Measurements from ENCODE around the gene PTPN1. TPM values are rescaled to one million over a fixed set of nuclear protein-coding genes. Genes with fewer than 3 reads are reported as not detected.

Gene PTPN1
- total RNA-seq, 1 donor from 2014 or later = 8.4 TPM

DNA sequence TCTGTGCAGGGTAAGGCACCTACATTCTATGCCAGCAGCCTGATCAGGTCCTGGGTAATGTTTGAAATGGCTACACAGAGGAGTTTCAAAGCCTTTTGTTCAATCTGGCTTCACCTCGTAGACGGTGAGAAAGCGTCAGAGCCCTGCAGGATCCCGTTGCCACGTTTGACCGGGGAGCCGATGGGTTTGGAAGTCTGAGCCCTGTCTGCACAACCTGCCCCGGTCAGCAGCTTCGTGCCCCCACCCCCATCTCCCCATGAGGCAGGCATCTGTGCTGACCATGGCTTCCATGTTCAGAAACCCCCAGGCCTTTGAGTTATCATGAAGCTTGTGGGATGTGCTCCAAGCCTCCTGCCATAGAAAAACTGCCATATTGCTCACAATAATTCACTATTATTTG lies 63.9 kb downstream of the PTPN1 start:
- H3K4me1 ChIP-seq (ENCODE audit: control insufficient read depth in 3 of 3, insufficient read depth in 3 of 3, low read length in 3 of 3) = peaks cover 52 to 64% (median 60%) of the 10 kb centered on the region in 3 donors
- H3K9ac ChIP-seq (ENCODE audit: low read depth in 1 of 3, low read length in 3 of 3) = peak overlapping the region in 1 of 3 donors; percentile 51
- H3K27ac ChIP-seq (ENCODE audit: low read depth, low read length) = peak overlapping the region; percentile 52
- no peaks in the 10 kb centered on the region for H3K27me3 ChIP-seq (ENCODE audit: control insufficient read depth in 3 of 3, insufficient read depth in 3 of 3, low read length in 3 of 3)
- no peaks in the 10 kb centered on the region for H3K9me3 ChIP-seq (ENCODE audit: control insufficient read depth in 3 of 3, low read length in 3 of 3)
- peaks cover 16 to 38% (median 23%) of the 10 kb centered on the region in 3 donors for H3K36me3 ChIP-seq (ENCODE audit: control insufficient read depth in 3 of 3, insufficient read depth in 3 of 3, low read length in 3 of 3)
- H3K4me3 ChIP-seq (ENCODE audit: low read length in 3 of 3) = no peak overlapping the region

DNA sequence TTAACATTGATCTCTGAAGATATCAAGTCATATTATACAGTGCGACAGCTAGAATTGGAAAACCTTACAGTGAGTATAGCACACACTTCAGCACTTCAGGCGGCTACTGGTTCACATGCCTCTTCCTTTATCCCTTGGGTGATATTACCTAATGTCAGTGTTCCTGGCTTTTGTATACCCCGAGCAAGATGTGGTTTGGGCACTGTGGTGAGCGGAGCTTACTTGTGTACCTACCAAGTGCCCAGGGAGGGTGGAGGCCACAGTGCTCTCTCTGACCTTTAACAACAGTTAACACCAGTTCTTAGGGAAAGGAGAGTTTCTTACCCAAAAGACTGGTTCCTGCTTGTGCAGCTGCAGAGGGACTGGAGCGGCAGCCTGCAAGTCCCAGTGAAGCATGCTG lies 64.4 kb downstream of the PTPN1 start:
- H3K36me3 ChIP-seq (ENCODE audit: control insufficient read depth in 3 of 3, insufficient read depth in 3 of 3, low read length in 3 of 3) = peaks cover 16 to 38% (median 28%) of the 10 kb centered on the region in 3 donors
- no peak overlapping the region for H3K27ac ChIP-seq (ENCODE audit: low read depth, low read length)
- no peak overlapping the region for H3K9ac ChIP-seq (ENCODE audit: low read depth in 1 of 3, low read length in 3 of 3)
- H3K9me3 ChIP-seq (ENCODE audit: control insufficient read depth in 3 of 3, low read length in 3 of 3) = no peaks in the 10 kb centered on the region
- H3K4me3 ChIP-seq (ENCODE audit: low read length in 3 of 3) = no peak overlapping the region
- H3K4me1 ChIP-seq (ENCODE audit: control insufficient read depth in 3 of 3, insufficient read depth in 3 of 3, low read length in 3 of 3) = peaks cover 47 to 61% (median 58%) of the 10 kb centered on the region in 3 donors
- no peaks in the 10 kb centered on the region for H3K27me3 ChIP-seq (ENCODE audit: control insufficient read depth in 3 of 3, insufficient read depth in 3 of 3, low read length in 3 of 3)

DNA sequence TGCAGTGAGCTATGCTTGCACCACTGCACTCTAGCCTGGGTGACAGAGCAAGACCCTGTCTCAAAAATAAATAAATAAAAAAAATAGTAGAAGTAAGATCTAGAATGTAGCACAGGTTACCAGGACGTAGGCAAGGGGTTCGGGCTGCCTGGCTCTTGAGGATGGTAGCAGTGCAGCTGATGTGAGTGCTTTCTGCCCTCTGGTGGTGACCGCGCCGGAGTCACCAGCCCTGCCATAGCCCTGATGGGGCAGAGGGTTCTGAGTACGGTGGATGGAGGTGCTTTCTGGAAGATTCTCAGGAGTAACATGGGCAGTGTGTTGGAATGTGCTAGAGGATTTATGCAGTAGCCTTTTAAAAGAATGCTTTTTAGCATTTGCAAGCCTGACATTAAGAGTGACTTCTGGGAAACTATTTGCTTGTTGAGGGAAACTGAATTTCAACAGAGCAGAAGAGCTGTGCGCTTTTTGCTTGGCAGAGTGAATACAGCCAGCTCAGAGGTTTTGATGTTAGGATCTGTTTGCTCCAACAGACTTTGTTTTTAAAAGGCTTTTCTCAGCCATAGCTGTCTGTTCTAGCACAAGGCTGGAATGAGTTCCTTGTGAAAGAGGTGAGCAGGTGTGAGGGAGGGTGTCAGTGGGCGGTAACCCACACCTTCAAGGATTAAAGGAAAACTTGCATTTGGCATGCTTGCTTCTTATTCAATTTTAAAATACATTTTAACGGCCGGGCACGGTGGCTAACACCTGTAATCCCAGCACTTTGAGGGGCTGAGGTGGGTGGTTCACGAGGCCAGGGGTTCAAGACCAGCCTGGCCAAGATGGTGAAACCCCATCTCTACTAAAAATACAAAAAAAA lies 65.9 kb downstream of the PTPN1 start:
- Histone ChIP-seq H3K27me3 (ENCODE audit: control insufficient read depth in 3 of 3, insufficient read depth in 3 of 3, low read length in 3 of 3) (no peaks in the 10 kb centered on the region), H3K9me3 (ENCODE audit: control insufficient read depth in 3 of 3, low read length in 3 of 3) (no peaks in the 10 kb centered on the region), H3K4me1 (ENCODE audit: control insufficient read depth in 3 of 3, insufficient read depth in 3 of 3, low read length in 3 of 3) (peaks cover 36 to 51% (median 46%) of the 10 kb centered on the region in 3 donors), H3K36me3 (ENCODE audit: control insufficient read depth in 3 of 3, insufficient read depth in 3 of 3, low read length in 3 of 3) (peaks cover 24 to 45% (median 37%) of the 10 kb centered on the region in 3 donors), H3K9ac (ENCODE audit: low read depth in 1 of 3, low read length in 3 of 3) (no peak overlapping the region), H3K27ac (ENCODE audit: low read depth, low read length) (no peak overlapping the region), H3K4me3 (ENCODE audit: low read length in 3 of 3) (no peak overlapping the region)

DNA sequence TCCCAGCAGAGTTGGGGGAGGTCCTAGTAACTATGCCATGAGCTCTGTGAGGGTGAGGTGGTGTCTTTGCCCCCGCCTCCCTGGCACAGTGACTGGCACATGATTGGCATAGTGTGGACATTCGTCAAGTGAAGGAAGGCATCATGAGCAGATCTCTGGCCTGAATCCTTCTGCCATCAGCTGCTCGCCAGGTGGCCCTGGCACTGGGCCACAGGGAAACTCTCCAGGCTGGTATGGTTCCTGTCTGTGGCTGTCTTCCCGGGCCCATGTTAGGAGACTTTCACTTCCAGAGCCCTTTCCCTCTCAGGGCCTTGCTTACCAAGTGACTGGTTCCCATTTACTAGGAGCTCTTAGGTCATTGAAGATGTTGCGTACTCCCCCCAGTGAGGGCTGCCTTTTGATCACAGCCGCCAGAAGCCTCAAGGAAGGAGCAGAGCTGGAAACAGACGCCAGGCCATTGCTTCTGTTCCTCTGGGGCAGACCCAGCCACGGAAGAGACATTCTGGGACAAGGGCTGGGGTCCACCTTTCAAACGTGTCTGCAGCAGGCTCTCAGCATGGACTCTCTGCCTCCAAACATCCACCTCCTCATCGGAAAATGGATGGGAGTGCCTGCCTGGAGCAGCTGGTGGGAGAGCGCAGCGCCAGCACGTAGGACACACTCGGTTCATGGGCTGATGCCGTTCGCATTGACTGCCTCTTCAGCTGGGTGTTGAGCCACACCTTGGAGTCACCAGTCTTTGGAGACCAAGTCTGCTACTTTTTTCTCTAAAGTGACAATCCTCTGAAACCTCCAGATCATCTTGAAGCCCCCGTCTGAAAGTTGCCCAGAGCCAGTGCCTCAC lies 67.2 kb downstream of the PTPN1 start:
- Histone ChIP-seq H3K9ac (ENCODE audit: low read depth in 1 of 3, low read length in 3 of 3) (peak overlapping the region; percentile 42 to 72 (median 72)), H3K36me3 (ENCODE audit: control insufficient read depth in 3 of 3, insufficient read depth in 3 of 3, low read length in 3 of 3) (peaks cover 32 to 57% (median 49%) of the 10 kb centered on the region in 3 donors), H3K4me1 (ENCODE audit: control insufficient read depth in 3 of 3, insufficient read depth in 3 of 3, low read length in 3 of 3) (peaks cover 33 to 46% (median 44%) of the 10 kb centered on the region in 3 donors), H3K4me3 (ENCODE audit: low read length in 3 of 3) (no peak overlapping the region), H3K9me3 (ENCODE audit: control insufficient read depth in 3 of 3, low read length in 3 of 3) (no peaks in the 10 kb centered on the region), H3K27me3 (ENCODE audit: control insufficient read depth in 3 of 3, insufficient read depth in 3 of 3, low read length in 3 of 3) (no peaks in the 10 kb centered on the region), H3K27ac (ENCODE audit: low read depth, low read length) (peak overlapping the region; percentile 76)

DNA sequence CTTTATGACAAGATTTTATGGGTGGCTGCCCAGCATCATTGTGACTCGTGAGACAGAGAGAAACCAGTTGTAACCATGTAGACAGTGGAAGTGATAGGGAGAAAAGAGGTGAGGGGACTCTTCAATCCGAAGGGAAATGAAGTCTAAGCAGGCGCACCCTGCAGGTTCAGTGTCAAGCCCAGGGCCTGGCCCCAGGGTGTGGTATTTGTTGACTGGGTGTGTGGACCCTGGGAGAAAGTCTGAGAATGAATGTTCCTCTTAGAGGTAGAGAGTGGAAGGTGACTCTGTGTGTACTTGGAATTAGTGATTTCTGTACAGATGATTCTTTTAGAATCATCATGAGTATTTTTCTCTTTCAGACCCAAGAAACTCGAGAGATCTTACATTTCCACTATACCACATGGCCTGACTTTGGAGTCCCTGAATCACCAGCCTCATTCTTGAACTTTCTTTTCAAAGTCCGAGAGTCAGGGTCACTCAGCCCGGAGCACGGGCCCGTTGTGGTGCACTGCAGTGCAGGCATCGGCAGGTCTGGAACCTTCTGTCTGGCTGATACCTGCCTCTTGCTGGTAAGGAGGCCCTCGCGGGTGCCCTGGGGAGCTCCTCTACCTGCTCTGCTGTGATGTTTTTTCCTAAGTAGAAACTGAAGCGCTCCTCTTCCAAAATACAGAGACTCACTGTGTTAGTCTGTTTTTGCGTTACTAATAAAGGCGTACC lies 68.0 kb downstream of the PTPN1 start:
- no peaks in the 10 kb centered on the region for H3K9me3 ChIP-seq (ENCODE audit: control insufficient read depth in 3 of 3, low read length in 3 of 3)
- H3K27me3 ChIP-seq (ENCODE audit: control insufficient read depth in 3 of 3, insufficient read depth in 3 of 3, low read length in 3 of 3) = no peaks in the 10 kb centered on the region
- H3K4me3 ChIP-seq (ENCODE audit: low read length in 3 of 3) = no peak overlapping the region
- H3K27ac ChIP-seq (ENCODE audit: low read depth, low read length) = peak overlapping the region; percentile 76
- H3K9ac ChIP-seq (ENCODE audit: low read depth in 1 of 3, low read length in 3 of 3) = peak overlapping the region in 2 of 3 donors; percentile 42 to 72
- H3K4me1 ChIP-seq (ENCODE audit: control insufficient read depth in 3 of 3, insufficient read depth in 3 of 3, low read length in 3 of 3) = peaks cover 25 to 38% (median 36%) of the 10 kb centered on the region in 3 donors
- H3K36me3 ChIP-seq (ENCODE audit: control insufficient read depth in 3 of 3, insufficient read depth in 3 of 3, low read length in 3 of 3) = peaks cover 39 to 59% (median 55%) of the 10 kb centered on the region in 3 donors

DNA sequence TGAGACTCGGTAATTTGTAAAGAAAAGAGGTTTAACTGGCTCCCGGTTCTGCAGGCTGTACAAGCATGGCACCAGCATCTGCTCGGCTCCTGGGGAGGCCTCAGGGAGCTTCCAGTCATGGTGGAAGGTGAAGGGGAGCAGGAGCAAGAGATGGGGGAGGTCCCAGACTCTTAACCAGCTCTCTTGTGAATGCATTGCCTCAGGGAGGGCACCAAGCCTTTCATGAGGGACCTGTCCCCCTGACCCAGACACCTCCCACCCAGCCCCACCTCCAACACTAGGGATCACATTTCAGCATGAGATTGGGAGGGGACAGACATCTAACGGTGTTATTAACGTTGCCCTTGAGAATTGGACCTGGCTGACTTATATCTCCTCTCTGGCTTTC lies 68.6 kb downstream of the PTPN1 start:
- H3K4me3 ChIP-seq (ENCODE audit: low read length in 3 of 3) = no peak overlapping the region
- H3K27ac ChIP-seq (ENCODE audit: low read depth, low read length) = no peak overlapping the region
- H3K9me3 ChIP-seq (ENCODE audit: control insufficient read depth in 3 of 3, low read length in 3 of 3) = no peaks in the 10 kb centered on the region
- H3K4me1 ChIP-seq (ENCODE audit: control insufficient read depth in 3 of 3, insufficient read depth in 3 of 3, low read length in 3 of 3) = peaks cover 19 to 33% (median 32%) of the 10 kb centered on the region in 3 donors
- H3K27me3 ChIP-seq (ENCODE audit: control insufficient read depth in 3 of 3, insufficient read depth in 3 of 3, low read length in 3 of 3) = no peaks in the 10 kb centered on the region
- peaks cover 43 to 64% (median 61%) of the 10 kb centered on the region in 3 donors for H3K36me3 ChIP-seq (ENCODE audit: control insufficient read depth in 3 of 3, insufficient read depth in 3 of 3, low read length in 3 of 3)
- no peak overlapping the region for H3K9ac ChIP-seq (ENCODE audit: low read depth in 1 of 3, low read length in 3 of 3)

DNA sequence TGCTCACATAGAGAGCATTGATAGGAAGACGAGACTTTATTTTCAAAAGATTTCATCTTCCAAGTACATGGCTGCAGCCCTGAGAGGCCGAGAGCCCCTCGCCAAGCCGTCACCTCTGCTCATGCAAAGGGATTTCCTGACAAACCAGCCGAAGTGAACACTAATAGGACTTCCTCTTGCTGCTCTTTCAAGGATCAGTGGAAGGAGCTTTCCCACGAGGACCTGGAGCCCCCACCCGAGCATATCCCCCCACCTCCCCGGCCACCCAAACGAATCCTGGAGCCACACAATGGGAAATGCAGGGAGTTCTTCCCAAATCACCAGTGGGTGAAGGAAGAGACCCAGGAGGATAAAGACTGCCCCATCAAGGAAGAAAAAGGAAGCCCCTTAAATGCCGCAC lies 69.3 kb downstream of the PTPN1 start:
- peaks cover 46 to 65% (median 63%) of the 10 kb centered on the region in 3 donors for H3K36me3 ChIP-seq (ENCODE audit: control insufficient read depth in 3 of 3, insufficient read depth in 3 of 3, low read length in 3 of 3)
- no peaks in the 10 kb centered on the region for H3K27me3 ChIP-seq (ENCODE audit: control insufficient read depth in 3 of 3, insufficient read depth in 3 of 3, low read length in 3 of 3)
- H3K9ac ChIP-seq (ENCODE audit: low read depth in 1 of 3, low read length in 3 of 3) = no peak overlapping the region
- H3K9me3 ChIP-seq (ENCODE audit: control insufficient read depth in 3 of 3, low read length in 3 of 3) = no peaks in the 10 kb centered on the region
- H3K27ac ChIP-seq (ENCODE audit: low read depth, low read length) = no peak overlapping the region
- no peak overlapping the region for H3K4me3 ChIP-seq (ENCODE audit: low read length in 3 of 3)
- peaks cover 14 to 27% (median 26%) of the 10 kb centered on the region in 3 donors for H3K4me1 ChIP-seq (ENCODE audit: control insufficient read depth in 3 of 3, insufficient read depth in 3 of 3, low read length in 3 of 3)

DNA sequence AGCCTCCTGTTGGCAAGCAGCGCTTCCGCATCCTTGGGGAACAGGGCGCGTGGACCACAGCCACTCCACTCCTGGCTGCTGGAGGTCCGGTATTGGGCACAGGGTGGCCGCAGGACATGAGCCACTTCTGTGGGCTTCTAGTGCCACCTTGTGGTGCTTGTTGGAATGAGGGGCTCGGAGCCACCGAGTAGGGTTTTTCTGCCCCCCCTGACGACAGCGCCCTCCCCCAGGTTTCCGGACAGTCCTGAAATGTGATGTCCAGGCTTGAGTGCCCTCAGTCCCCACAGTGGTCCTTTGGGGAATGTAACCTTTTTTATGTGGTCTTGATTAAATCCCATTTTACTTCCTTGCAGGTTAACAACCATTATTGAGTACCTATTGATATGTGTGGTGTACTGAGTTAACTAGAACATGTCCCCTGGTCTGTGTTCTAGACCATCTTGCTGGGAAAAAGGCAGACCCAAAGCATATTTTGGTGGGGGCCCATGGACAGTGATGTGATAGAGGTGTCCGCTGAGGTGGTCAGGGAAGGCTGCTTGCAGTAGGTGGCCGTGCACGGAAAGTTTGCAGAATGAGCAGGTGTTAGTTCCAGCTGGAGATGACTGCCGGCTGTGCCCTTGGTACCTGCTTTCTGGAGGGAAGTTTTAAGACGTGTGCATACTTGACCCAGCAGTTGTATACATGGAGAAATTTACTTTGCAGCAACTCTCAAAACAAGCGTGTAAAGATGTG lies 70.0 kb downstream of the PTPN1 start:
- no peak overlapping the region for H3K27ac ChIP-seq (ENCODE audit: low read depth, low read length)
- no peaks in the 10 kb centered on the region for H3K9me3 ChIP-seq (ENCODE audit: control insufficient read depth in 3 of 3, low read length in 3 of 3)
- peaks cover 14 to 27% (median 24%) of the 10 kb centered on the region in 3 donors for H3K4me1 ChIP-seq (ENCODE audit: control insufficient read depth in 3 of 3, insufficient read depth in 3 of 3, low read length in 3 of 3)
- peak overlapping the region in 1 of 3 donors; percentile 28 for H3K9ac ChIP-seq (ENCODE audit: low read depth in 1 of 3, low read length in 3 of 3)
- no peak overlapping the region for H3K4me3 ChIP-seq (ENCODE audit: low read length in 3 of 3)
- no peaks in the 10 kb centered on the region for H3K27me3 ChIP-seq (ENCODE audit: control insufficient read depth in 3 of 3, insufficient read depth in 3 of 3, low read length in 3 of 3)
- H3K36me3 ChIP-seq (ENCODE audit: control insufficient read depth in 3 of 3, insufficient read depth in 3 of 3, low read length in 3 of 3) = peaks cover 39 to 58% (median 57%) of the 10 kb centered on the region in 3 donors

All from skeletal muscle tissue (tissue), 4 donors.